D341Med (cell line): ENCODE data around the gene ENSA.
"Not testable (repeated sequence)": the region's sequence is repeated elsewhere in the genome, so short reads cannot be mapped to it uniquely, and the experiment has no call there.

Experiments used
- DNase-seq: peaks from one replicate; pipeline ENCODE4 v3.0.0; 2012; ENCODE audit warnings: low spot score

The ENSA gene

DNA sequence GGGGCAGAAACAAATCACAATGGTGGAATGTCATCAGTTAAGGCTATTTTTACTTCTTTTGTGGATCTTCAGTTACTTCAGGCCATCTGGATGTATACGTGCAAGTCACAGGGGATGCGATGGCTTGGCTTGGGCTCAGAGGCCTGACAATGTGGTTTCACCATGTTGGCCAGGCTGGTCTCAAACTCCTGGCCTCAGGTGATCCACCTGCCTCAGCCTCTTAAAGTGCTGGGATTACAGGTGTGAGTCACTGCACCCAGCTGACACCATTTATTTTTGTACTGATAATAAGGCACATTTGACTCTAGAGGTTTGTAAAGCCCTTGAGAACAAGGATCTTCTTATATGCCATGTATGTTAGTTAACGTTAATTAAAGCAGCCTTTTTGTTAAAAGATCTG lies 48.4 kb downstream of the ENSA start:
- not testable (repeated sequence) for DNase-seq

- no peak for DNase-seq
Measured at GRCh38 chr1:150579945-150580642, 49.3 kb downstream of the ENSA start.

DNA sequence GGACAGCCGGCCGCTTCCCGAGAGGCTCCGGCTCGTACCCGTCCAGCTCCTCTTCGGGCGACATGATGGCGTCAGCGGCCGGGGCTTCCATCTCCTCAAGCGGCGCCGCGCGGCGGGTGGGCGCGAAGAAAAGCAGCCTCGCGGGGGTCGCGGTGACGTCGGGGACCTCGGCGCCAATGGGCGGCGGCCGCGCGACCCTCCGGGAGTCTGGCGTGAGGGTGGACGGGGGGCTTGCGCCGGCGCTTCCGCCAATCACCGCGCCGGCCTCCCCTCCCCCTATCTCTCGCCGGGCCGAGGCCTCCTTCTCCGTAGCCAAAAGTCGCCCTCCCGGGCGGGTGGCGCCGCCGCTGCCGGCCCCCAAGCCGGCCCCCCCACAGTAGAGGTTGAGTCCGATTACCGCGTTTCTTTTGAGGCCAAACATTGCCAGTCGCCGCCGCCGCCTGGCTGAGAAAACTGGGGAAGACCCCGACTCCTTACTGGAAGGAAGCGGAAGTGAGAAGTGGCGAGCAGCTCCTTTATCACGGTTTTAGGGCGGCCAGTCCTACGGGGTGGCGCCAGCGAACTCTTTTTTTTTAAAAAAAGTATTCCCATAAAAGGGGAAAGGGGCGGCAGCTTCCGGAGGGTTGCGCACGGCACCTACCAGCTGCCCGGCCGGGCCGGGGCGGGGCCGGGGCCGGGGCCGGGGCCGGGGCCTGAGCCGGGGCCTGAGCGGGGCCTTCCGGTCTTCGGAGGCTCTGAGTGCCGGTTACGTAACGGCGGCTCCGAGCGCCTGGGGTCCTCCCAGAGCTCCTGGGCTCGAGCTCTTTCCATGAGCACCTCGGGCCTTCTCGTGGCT lies 50.1 kb downstream of the ENSA start, which contains the start of gene MCL1:
MCL1 (minus strand) TSS at position 501 of the 835 bp plus-strand sequence; CDS start at position 421, 80 bp downstream.
- DNase-seq: peak; percentile 96

DNA sequence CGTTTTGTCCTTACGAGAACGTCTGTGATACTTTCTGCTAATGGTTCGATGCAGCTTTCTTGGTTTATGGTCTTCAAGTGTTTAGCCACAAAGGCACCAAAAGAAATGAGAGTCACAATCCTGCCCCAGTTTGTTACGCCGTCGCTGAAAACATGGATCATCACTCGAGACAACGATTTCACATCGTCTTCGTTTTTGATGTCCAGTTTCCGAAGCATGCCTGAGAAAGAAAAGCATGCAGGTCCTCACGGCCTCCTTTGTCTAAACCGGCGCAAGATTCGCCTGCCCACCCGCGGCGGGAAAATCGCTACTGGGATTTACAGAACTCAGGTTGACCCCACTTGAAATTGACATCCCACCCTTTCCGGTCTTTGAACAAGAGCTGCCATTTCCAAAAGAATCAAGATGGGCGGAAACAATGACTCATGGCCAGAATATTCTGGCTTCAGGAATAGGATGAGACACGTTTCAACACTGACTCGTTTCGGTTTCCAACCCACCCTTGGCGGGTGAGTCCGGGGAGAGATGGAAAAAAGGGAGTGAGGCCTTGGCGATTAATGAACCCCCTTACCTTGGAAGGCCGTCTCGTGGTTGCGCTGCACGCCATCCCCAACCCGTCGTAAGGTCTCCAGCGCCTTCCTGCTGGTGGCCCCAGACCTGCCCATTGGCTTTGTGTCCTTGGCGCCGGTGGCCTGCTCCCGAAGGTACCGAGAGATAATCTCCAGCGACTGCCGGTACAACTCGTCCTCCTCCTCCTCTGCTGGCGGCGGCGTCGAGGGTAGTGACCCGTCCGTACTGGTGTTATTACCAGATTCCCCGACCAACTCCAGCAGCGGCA lies 50.9 kb downstream of the ENSA start:
- peak; percentile 36 for DNase-seq

DNA sequence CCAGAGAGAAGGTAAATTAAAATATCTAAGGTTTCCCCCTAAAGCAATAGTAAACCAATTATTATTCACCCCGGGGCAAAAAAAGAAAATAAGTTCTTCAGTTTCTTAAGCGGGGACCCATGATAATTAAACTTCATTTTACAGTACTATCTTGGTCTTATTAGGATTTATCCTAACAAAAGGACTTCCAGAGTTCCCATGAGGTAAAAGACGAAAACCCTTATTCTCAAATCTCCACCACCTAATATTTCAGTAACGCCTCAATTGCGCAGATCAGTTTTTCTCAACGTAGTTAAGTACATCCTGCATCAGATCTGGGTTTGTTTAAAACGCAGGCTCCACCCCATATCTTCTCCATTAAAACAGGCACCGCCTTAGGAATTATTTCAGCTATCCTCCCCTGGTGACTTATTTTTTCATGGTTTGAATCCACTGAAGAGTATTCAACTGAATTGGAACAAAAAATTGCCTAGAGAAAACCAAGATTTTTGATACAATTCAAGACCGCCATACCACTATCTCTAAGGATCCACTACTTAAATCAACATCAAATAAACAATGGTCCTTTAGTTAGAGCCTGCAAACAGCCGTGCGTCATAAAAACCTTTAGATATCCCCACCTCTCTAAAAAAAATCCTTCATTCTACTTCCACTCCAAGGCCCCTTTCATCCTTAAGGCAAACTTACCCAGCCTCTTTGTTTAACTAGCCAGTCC lies 51.7 kb downstream of the ENSA start:
- DNase-seq: no peak

DNA sequence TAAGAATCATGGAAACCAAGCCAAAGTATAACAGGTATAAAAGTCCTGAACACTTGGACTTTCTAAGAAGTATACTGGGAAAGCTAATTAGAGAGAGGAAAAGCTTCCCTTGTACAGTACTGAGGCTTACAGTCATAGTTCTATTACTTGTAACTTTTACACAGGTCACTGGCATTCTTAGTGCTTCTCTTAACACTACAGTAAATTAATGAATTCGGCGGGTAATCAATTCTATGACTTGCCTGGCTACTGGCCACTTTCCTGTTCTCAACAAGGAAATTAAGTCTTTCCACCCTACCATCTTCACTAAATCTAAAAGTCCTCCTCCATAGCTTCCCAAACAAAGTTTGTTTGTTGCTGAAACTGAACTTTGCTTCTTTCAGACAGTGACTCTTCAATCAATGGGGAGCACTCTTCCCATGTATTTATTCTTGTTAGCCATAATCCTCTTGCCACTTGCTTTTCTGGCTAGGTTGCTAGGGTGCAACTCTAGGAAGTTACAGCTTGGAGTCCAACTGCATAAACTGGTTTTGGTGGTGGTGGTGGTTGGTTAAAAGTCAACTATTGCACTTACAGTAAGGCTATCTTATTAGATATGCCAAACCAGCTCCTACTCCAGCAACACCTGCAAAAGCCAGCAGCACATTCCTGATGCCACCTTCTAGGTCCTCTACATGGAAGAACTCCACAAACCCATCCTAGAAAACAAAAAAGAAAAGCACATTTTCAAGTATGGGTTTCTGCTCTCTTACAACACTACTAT lies 52.4 kb downstream of the ENSA start:
- no peak for DNase-seq

GRCh38 chr1:150576367-150576711 lies 53.1 kb downstream of the ENSA start:
- DNase-seq: no peak

GRCh38 chr1:150575518-150576366 lies 53.7 kb downstream of the ENSA start:
- DNase-seq: no peak

- DNase-seq: no peak
Measured at GRCh38 chr1:150575072-150575489, 54.3 kb downstream of the ENSA start.

DNA sequence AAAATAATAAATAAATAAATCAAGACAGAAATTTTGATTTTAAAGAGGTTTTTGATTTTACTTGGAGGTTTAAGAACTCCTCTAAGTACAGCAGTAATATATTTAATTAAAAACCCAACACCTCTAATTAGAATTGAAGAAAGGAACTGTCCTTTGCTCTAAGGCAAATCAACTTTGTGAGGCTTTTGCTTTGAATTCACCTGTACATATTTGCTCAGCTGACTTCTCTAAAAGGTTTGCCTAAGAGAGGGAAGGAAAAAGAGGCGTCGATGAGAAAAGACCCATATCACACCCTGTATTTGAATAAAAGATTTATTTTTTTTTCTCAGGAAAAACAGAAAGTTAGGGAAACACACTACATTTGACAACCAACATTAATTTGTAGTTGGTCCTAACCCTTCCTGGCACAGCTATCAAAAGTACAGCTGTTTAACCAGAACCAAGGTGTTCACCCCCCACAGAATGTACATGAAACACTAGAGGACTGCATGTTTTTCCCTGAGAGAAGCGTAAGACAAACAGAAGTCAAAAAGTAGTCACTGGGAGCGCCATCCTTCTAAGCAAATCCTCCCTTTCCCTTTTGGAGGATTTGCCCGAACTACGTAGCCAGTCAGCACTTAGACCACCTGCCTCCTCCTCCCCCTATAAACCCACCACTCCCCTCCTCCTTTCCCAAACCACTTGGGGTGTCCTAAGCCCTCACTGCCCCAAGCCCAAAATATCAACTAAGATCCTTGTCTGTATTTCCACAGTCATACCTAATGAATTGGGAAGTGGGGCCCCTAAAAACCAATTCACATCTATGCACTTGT lies 54.9 kb downstream of the ENSA start:
- peak; percentile 43 for DNase-seq

DNA sequence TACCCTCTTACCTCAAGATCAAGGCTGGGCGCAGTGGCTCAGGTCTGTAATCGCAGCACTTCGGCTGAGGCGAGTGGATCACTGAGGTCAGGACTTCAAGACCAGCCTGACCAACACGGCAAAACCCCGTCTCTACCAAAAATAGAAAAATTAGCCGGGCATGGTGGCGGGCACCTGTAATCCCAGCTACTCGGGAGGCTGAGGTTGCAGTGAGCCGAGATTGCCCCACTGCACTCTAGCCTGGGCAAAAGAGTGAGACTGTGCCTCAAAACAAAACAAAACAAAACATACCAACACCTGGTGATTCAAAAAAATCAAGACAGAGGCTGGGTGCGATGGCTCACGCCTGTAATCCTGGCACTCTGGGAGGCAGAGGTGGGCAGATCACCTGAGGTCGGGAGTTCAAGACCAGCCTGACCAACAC lies 55.8 kb downstream of the ENSA start:
- DNase-seq: not testable (repeated sequence)

DNA sequence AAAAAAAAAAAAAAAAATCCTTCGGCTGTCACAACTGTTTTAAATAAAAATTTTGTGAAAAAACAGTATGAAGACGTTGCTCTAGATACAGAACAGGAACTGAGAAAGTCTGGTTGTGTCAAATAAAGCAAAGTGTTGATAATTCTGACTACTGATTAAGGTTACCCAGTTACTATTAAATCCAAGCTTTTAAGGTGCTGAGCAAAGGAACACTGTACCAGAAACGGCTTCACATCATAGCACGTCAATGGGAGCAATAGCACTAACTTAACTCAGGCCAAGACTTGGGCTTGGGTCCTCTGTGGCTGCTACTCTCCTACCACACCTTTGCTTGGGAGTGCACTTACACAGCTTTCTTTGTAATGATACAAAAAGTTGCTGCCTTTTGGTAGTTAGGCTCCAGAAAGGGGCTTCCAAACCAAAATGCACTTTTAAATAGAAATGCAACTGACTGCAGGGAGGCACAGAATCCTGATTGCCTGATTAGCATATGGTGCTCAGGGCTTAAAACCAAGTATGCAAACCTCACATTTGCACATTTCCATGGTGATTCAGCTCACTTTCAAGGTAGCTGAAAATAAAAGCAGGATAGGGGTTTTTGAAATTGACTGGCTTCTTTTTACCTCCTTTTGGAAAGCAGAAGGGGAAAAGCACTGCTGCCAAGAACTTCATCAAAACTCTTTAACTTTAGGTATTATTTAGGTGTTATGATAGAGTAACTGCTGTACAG lies 56.3 kb downstream of the ENSA start:
- DNase-seq: no peak
